ENCODE measurements around the gene SPAG16. TPM values are rescaled to one million over a fixed set of nuclear protein-coding genes. Genes with fewer than 3 reads are reported as not detected.

SPAG16 gene
- total and polyA plus RNA-seq, 2 of the 13 experiments (the other 11 are each of a cell fraction or from before 2014, with no cell fraction given): 9.6 to 26.5 TPM

DNA sequence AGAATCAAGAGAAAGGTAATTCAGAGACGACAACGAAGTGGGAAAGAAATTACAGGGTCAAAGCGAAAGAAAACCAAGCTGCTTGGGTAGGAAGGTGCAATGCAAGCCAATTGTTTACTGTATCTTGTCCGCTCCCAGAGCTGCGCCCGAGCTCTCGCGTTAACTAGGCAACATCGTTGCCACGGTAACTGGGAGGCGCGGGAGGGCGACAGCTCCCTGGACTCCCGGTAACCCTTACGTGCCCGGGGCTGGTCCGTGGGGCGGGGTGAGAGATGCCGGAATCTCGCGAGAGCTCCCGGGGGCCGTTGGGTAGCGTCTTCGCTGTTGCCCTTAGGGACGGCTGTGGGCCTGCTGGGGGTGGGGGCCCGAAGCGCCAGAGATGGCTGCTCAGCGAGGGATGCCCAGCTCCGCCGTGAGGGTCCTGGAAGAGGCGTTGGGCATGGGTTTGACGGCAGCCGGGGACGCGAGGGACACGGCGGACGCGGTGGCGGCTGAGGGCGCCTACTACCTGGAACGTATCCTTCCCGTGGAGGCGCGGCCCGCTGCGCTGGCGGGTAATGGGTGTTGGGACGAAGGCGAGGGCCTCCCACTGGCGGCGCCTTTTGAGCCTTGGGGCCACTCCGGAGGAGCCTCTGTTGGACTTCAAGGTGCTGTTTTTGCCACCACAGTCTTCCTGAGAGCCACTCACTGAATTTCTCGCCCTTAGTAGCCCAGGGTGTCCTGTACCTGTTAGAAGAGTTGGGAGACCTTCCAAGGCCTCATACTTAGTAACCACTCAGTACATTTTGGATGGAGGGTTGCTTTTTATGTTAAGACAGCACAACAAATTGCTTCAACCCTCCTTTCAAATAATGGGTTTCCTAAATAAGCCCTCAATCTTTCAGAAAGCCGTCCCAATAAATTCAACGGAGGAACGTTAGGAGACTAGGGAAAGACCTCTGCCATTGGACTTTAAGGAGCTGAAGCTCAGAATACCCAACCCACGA is at the start of gene SPAG16 (continued):
- TF ChIP-seq, protein P1, sequence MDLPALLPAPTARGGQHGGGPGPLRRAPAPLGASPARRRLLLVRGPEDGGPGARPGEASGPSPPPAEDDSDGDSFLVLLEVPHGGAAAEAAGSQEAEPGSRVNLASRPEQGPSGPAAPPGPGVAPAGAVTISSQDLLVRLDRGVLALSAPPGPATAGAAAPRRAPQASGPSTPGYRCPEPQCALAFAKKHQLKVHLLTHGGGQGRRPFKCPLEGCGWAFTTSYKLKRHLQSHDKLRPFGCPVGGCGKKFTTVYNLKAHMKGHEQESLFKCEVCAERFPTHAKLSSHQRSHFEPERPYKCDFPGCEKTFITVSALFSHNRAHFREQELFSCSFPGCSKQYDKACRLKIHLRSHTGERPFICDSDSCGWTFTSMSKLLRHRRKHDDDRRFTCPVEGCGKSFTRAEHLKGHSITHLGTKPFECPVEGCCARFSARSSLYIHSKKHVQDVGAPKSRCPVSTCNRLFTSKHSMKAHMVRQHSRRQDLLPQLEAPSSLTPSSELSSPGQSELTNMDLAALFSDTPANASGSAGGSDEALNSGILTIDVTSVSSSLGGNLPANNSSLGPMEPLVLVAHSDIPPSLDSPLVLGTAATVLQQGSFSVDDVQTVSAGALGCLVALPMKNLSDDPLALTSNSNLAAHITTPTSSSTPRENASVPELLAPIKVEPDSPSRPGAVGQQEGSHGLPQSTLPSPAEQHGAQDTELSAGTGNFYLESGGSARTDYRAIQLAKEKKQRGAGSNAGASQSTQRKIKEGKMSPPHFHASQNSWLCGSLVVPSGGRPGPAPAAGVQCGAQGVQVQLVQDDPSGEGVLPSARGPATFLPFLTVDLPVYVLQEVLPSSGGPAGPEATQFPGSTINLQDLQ (CRISPR knock-in tag; IDR thresholded peaks at IDR 0.05): peak; percentile 40; the same call in 1 of the 2 replicates
- TF ChIP-seq ZNF343 (CRISPR knock-in tag; IDR thresholded peaks at IDR 0.05): 0 out of 2 replicates have a peak, but pooled peaks have one; percentile 77
- TF ChIP-seq, protein P2, sequence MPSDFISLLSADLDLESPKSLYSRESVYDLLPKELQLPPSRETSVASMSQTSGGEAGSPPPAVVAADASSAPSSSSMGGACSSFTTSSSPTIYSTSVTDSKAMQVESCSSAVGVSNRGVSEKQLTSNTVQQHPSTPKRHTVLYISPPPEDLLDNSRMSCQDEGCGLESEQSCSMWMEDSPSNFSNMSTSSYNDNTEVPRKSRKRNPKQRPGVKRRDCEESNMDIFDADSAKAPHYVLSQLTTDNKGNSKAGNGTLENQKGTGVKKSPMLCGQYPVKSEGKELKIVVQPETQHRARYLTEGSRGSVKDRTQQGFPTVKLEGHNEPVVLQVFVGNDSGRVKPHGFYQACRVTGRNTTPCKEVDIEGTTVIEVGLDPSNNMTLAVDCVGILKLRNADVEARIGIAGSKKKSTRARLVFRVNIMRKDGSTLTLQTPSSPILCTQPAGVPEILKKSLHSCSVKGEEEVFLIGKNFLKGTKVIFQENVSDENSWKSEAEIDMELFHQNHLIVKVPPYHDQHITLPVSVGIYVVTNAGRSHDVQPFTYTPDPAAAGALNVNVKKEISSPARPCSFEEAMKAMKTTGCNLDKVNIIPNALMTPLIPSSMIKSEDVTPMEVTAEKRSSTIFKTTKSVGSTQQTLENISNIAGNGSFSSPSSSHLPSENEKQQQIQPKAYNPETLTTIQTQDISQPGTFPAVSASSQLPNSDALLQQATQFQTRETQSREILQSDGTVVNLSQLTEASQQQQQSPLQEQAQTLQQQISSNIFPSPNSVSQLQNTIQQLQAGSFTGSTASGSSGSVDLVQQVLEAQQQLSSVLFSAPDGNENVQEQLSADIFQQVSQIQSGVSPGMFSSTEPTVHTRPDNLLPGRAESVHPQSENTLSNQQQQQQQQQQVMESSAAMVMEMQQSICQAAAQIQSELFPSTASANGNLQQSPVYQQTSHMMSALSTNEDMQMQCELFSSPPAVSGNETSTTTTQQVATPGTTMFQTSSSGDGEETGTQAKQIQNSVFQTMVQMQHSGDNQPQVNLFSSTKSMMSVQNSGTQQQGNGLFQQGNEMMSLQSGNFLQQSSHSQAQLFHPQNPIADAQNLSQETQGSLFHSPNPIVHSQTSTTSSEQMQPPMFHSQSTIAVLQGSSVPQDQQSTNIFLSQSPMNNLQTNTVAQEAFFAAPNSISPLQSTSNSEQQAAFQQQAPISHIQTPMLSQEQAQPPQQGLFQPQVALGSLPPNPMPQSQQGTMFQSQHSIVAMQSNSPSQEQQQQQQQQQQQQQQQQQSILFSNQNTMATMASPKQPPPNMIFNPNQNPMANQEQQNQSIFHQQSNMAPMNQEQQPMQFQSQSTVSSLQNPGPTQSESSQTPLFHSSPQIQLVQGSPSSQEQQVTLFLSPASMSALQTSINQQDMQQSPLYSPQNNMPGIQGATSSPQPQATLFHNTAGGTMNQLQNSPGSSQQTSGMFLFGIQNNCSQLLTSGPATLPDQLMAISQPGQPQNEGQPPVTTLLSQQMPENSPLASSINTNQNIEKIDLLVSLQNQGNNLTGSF (CRISPR knock-in tag; IDR thresholded peaks at IDR 0.05): 0 out of 2 replicates have a peak, but pooled peaks have one; percentile 66
- no peak for TF ChIP-seq SETDB1 (CRISPR knock-in tag; IDR thresholded peaks at IDR 0.05; ENCODE audit: borderline replicate concordance)
- peak; percentile 43; the same call in 1 of the 2 replicates for TF ChIP-seq HNF4G (IDR thresholded peaks at IDR 0.05; ENCODE audit: borderline replicate concordance, low read depth, low read length)
- TF ChIP-seq HNF4G (CRISPR knock-in tag; IDR thresholded peaks at IDR 0.05; ENCODE audit: borderline replicate concordance, low read depth): peak; percentile 81
- peak; percentile 96 for TF ChIP-seq ARHGAP35 (CRISPR knock-in tag; IDR thresholded peaks at IDR 0.05; ENCODE audit: borderline replicate concordance)
- TF ChIP-seq CAMTA2 (CRISPR knock-in tag; IDR thresholded peaks at IDR 0.05; ENCODE audit: borderline replicate concordance): peak; percentile 89; the same call in 1 of the 2 replicates
- no peak for TF ChIP-seq ZNF749 (CRISPR knock-in tag; IDR thresholded peaks at IDR 0.05; ENCODE audit: borderline replicate concordance)
- TF ChIP-seq ATM (IDR thresholded peaks at IDR 0.05; ENCODE audit: borderline replicate concordance): no peak
- TF ChIP-seq NFKB2 (CRISPR knock-in tag; IDR thresholded peaks at IDR 0.05; ENCODE audit: borderline replicate concordance): peak; percentile 88; the same call in 1 of the 2 replicates
- no peak for TF ChIP-seq ZNF572 (CRISPR knock-in tag; IDR thresholded peaks at IDR 0.05)
- TF ChIP-seq, protein P3, sequence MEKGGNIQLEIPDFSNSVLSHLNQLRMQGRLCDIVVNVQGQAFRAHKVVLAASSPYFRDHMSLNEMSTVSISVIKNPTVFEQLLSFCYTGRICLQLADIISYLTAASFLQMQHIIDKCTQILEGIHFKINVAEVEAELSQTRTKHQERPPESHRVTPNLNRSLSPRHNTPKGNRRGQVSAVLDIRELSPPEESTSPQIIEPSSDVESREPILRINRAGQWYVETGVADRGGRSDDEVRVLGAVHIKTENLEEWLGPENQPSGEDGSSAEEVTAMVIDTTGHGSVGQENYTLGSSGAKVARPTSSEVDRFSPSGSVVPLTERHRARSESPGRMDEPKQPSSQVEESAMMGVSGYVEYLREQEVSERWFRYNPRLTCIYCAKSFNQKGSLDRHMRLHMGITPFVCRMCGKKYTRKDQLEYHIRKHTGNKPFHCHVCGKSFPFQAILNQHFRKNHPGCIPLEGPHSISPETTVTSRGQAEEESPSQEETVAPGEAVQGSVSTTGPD (CRISPR knock-in tag; IDR thresholded peaks at IDR 0.05): no peak
- TF ChIP-seq, protein P4, sequence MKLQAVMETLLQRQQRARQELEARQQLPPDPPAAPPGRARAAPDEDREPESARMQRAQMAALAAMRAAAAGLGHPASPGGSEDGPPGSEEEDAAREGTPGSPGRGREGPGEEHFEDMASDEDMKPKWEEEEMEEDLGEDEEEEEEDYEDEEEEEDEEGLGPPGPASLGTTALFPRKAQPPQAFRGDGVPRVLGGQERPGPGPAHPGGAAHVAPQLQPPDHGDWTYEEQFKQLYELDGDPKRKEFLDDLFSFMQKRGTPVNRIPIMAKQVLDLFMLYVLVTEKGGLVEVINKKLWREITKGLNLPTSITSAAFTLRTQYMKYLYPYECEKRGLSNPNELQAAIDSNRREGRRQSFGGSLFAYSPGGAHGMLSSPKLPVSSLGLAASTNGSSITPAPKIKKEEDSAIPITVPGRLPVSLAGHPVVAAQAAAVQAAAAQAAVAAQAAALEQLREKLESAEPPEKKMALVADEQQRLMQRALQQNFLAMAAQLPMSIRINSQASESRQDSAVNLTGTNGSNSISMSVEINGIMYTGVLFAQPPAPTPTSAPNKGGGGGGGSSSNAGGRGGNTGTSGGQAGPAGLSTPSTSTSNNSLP (IDR thresholded peaks at IDR 0.05; ENCODE audit: low read depth, low read length): no peak
- no peak for TF ChIP-seq SOX13 (IDR thresholded peaks at IDR 0.05)
- peak in 1 of 2 experiments; percentile 50; a peak in 1 of 4 replicates for TF ChIP-seq SOX13 (CRISPR knock-in tag; conservative IDR thresholded peaks at IDR 0.05 in 1 of 2, IDR thresholded peaks at IDR 0.05 in 1 of 2)
